ENCODE measurements around the gene ATOSA. TPM values are rescaled to one million over a fixed set of nuclear protein-coding genes. Genes with fewer than 3 reads are reported as not detected.
A peak's percentile ranks its signal among the peaks of the same experiment; 100 is the strongest.

ATOSA gene
- total RNA-seq, 1 donor from 2014 or later: 46.7 TPM

- H3K4me3 ChIP-seq: peak overlapping the region; percentile 85
- H3K9me3 ChIP-seq: no peaks in the 10 kb centered on the region
- DNase-seq: peak; percentile 81
- intact Hi-C loops (cut with DNase I): no loop called here
- H3K36me3 ChIP-seq: peaks cover 33% of the 10 kb centered on the region
- peaks cover 51% of the 10 kb centered on the region for H3K4me1 ChIP-seq
- peak; percentile 83 to 86 for ATAC-seq
- peak overlapping the region; percentile 98 for H3K27ac ChIP-seq
- TF ChIP-seq, protein P1, sequence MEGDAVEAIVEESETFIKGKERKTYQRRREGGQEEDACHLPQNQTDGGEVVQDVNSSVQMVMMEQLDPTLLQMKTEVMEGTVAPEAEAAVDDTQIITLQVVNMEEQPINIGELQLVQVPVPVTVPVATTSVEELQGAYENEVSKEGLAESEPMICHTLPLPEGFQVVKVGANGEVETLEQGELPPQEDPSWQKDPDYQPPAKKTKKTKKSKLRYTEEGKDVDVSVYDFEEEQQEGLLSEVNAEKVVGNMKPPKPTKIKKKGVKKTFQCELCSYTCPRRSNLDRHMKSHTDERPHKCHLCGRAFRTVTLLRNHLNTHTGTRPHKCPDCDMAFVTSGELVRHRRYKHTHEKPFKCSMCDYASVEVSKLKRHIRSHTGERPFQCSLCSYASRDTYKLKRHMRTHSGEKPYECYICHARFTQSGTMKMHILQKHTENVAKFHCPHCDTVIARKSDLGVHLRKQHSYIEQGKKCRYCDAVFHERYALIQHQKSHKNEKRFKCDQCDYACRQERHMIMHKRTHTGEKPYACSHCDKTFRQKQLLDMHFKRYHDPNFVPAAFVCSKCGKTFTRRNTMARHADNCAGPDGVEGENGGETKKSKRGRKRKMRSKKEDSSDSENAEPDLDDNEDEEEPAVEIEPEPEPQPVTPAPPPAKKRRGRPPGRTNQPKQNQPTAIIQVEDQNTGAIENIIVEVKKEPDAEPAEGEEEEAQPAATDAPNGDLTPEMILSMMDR (IDR thresholded peaks at IDR 0.05): peak; percentile 5
- H3K27me3 ChIP-seq (ENCODE audit: low read depth): no peaks in the 10 kb centered on the region
Observed at GRCh38 chr15:52678468-52679231, 538 bp downstream of the ATOSA start.

GRCh38 chr15:52677593-52678467, 1.4 kb downstream of the ATOSA start:
- Histone ChIP-seq H3K4me3 (peak overlapping the region; percentile 85), H3K27me3 (ENCODE audit: low read depth) (no peaks in the 10 kb centered on the region), H3K4me1 (peaks cover 53% of the 10 kb centered on the region), H3K27ac (peak overlapping the region; percentile 98), H3K9me3 (no peaks in the 10 kb centered on the region), H3K36me3 (peaks cover 41% of the 10 kb centered on the region)
- intact Hi-C loops (cut with DNase I): no loop called here
- DNase-seq: peak; percentile 58
- TF ChIP-seq, protein P1 (IDR thresholded peaks at IDR 0.05): peak; percentile 10
- peak; percentile 63 to 70 for ATAC-seq

DNA sequence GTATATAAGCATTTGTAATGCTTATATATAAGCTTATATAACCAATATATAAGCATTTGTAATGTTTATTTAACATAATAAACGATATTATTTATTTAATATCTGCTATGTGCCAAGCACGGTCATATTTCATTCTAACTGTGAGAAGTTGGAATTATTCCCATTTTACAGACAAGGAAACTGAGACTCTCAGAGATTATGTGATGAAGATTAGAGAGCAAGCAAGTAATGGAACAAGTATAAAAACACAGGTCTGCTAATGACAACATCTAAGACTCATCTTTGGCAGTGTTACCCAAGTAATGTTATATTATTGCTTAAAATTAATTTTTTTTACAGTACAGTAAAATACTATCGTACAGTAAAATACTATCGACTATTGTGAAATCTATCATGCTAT, 4.4 kb downstream of the ATOSA start:
- Histone ChIP-seq H3K27ac (no peak overlapping the region), H3K4me1 (peaks cover 47% of the 10 kb centered on the region), H3K27me3 (ENCODE audit: low read depth) (no peaks in the 10 kb centered on the region), H3K4me3 (no peak overlapping the region), H3K36me3 (peaks cover 69% of the 10 kb centered on the region), H3K9me3 (no peaks in the 10 kb centered on the region)
- TF ChIP-seq, protein P1 (IDR thresholded peaks at IDR 0.05): no peak
- DNase-seq: no peak
- ATAC-seq: no peak
- intact Hi-C loops (cut with DNase I): no loop called here

DNA sequence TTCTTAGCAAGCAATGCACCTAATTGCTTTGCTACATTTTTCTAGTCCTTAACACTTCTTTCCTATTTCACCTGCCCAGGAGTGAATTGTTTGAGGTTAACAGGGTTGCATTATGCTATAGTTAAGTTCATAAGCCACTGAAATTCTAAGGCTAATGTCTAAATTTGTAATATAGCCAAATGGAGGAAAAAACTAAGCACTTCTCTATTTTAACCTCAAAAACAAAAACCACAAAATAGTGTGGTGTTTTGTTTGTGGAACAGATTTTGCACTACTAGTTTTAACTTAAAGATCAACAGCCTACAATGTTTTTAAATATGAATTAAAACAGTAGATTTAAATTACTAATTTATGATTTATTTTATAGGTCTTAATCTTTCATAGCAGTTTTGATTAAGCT, 5.5 kb downstream of the ATOSA start:
- Histone ChIP-seq H3K27me3 (ENCODE audit: low read depth) (no peaks in the 10 kb centered on the region), H3K9me3 (no peaks in the 10 kb centered on the region), H3K27ac (no peak overlapping the region), H3K4me1 (peaks cover 47% of the 10 kb centered on the region), H3K36me3 (peaks cover 80% of the 10 kb centered on the region), H3K4me3 (no peak overlapping the region)
- TF ChIP-seq, protein P1 (IDR thresholded peaks at IDR 0.05): no peak
- ATAC-seq (no peak), DNase-seq (no peak)
- intact Hi-C loops (cut with DNase I): no loop called here

DNA sequence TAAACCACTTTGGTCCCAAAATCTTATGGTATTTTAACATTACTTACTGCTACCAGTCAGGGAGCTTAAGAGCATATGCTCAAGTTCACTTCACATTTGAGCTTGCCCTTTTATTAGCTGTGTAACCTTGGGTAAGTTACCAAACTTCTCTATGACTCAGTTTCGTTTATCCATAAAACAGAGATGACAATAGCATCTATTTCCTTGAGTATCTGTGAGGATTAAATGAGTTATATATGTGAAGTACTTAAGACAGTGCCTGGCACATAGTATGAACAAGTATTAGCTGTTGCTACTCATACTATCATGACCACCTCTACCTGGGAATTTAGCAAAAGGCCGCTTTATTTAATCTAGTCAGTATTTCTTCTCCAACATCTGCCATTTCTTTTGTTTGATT, 5.9 kb downstream of the ATOSA start:
- peaks cover 84% of the 10 kb centered on the region for H3K36me3 ChIP-seq
- no peak overlapping the region for H3K27ac ChIP-seq
- no peak overlapping the region for H3K4me3 ChIP-seq
- TF ChIP-seq, protein P1 (IDR thresholded peaks at IDR 0.05): no peak
- intact Hi-C loops (cut with DNase I): no loop called here
- no peak for ATAC-seq
- no peak for DNase-seq
- H3K9me3 ChIP-seq: no peaks in the 10 kb centered on the region
- no peaks in the 10 kb centered on the region for H3K27me3 ChIP-seq (ENCODE audit: low read depth)
- peaks cover 47% of the 10 kb centered on the region for H3K4me1 ChIP-seq

Data from lower lobe of right lung (tissue), 2 donors.